Skeletal muscle tissue (tissue), 4 donors: ENCODE measurements around the gene NXN. TPM values are rescaled to one million over a fixed set of nuclear protein-coding genes. Genes with fewer than 3 reads are reported as not detected.
A peak's percentile ranks its signal among the peaks of the same experiment; 100 is the strongest.

Experiments
- H3K27ac ChIP-seq: one replicate; pipeline ENCODE4 v1.7.0; 2013; ENCODE audit warnings: mild to moderate bottlenecking, low read depth, low read length, inconsistent platforms
- H3K27me3 ChIP-seq, 3 donors: one replicate each; pipeline ENCODE4 v1.7.0; 2013; ENCODE audit warnings: low read length in 3 of 3; ENCODE audit not compliant: control insufficient read depth in 3 of 3, insufficient read depth in 3 of 3
- H3K36me3 ChIP-seq, 3 donors: one replicate each; pipeline ENCODE4 v1.7.0; 2013; ENCODE audit warnings: low read length in 3 of 3; ENCODE audit not compliant: control insufficient read depth in 3 of 3, insufficient read depth in 3 of 3
- H3K4me1 ChIP-seq, 3 donors: one replicate each; pipeline ENCODE4 v1.7.0; 2013; ENCODE audit warnings: low read length in 3 of 3, mild to moderate bottlenecking in 3 of 3; ENCODE audit not compliant: control insufficient read depth in 3 of 3, insufficient read depth in 3 of 3
- H3K4me3 ChIP-seq, 3 donors: one replicate each; pipeline ENCODE4 v1.7.0; 2013; ENCODE audit warnings: low read length in 3 of 3
- H3K9ac ChIP-seq, 3 donors: one replicate each; pipeline ENCODE4 v1.7.0; 2013; ENCODE audit warnings: low read length in 3 of 3, mild to moderate bottlenecking in 3 of 3, moderate library complexity in 2 of 3, low read depth in 1 of 3
- H3K9me3 ChIP-seq, 3 donors: one replicate each; pipeline ENCODE4 v1.7.0; 2013; ENCODE audit warnings: low read length in 3 of 3; ENCODE audit not compliant: control insufficient read depth in 3 of 3
- total RNA-seq: library from RNA; depleted of rRNA; stranded (reverse); fragments of >200 nt; gene quantifications from one replicate; pipeline ENCODE4 v1.2.3, GENCODE V29; 2014
- donor health status: Osteomylitis.

Gene NXN
- total RNA-seq, 1 donor from 2014 or later, result 33.9 TPM

- H3K4me1 ChIP-seq, result peaks cover 53 to 70% (median 56%) of the 10 kb centered on the region in 3 donors
- H3K9ac ChIP-seq, result peak overlapping the region in 2 of 3 donors; percentile 14 to 33
- H3K4me3 ChIP-seq, result no peak overlapping the region
- peak overlapping the region; percentile 52 for H3K27ac ChIP-seq
- no peaks in the 10 kb centered on the region for H3K27me3 ChIP-seq
- peaks cover 33 to 40% (median 39%) of the 10 kb centered on the region in 3 donors for H3K36me3 ChIP-seq
- no peaks in the 10 kb centered on the region for H3K9me3 ChIP-seq
Measured at GRCh38 chr17:1007310-1008007, 27.9 kb upstream of the NXN start.

DNA sequence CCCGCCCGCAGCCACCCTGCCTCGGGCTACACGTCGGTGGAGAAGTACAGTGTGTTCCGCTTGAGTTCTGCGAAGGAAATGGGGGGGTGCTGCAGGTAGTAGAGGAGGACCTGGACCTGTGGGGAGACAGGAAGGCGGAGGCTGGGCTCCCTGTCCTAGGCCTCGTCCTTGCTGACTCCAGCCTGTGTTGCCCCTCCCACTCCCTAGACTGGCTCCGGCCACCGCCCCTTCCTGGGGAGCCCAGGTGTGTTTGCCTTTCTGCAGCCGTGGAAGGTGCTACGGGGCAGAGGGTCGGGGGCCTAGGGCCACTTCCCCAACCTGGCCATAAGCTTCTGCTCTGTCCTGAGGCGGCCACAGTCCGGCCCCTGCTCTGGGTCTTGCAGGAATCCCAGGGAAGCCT is 26.5 kb upstream of the NXN start:
- H3K36me3 ChIP-seq, result peaks cover 36 to 46% (median 42%) of the 10 kb centered on the region in 3 donors
- no peaks in the 10 kb centered on the region for H3K27me3 ChIP-seq
- H3K4me3 ChIP-seq, result peak overlapping the region in 2 of 3 donors; percentile 15 to 63
- H3K9me3 ChIP-seq, result no peaks in the 10 kb centered on the region
- H3K4me1 ChIP-seq, result peaks cover 67 to 84% (median 70%) of the 10 kb centered on the region in 3 donors
- H3K27ac ChIP-seq, result peak overlapping the region; percentile 30
- H3K9ac ChIP-seq, result peak overlapping the region; percentile 53 to 74 (median 74)

DNA sequence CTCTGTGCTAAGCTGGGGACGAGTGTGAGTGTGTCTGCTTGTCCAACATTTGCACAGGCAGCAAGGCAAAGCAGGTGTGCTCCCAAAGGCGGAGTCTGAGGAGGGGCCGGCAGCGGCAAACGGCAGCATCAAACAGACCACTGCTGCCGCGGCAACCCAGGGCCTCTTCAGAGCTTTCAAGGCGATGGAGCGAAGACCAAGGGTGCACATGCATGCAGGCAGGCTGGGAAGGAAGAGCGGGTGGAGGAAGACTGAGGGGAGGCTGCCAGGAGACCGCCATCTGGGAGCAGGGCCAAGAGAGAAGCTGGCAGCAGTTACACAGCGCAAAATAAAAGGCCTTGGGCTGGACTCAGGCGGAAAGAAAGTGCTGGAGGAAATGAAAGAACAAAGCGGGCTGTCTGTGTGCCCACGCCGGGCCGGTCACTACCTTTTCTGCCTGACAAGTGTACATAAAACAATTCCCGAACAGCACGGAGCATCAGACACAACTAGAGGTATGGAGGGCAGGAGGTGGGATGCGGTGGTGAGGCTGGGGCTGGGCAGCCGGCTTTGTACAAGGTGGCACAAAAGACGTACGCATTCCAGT is 25.9 kb upstream of the NXN start:
- peak overlapping the region; percentile 30 for H3K27ac ChIP-seq
- H3K9ac ChIP-seq, result peak overlapping the region; percentile 53 to 74 (median 74)
- H3K4me3 ChIP-seq, result peak overlapping the region; percentile 15 to 63 (median 43)
- H3K4me1 ChIP-seq, result peaks cover 73 to 90% (median 76%) of the 10 kb centered on the region in 3 donors
- no peaks in the 10 kb centered on the region for H3K27me3 ChIP-seq
- no peaks in the 10 kb centered on the region for H3K9me3 ChIP-seq
- H3K36me3 ChIP-seq, result peaks cover 39 to 49% (median 40%) of the 10 kb centered on the region in 3 donors

DNA sequence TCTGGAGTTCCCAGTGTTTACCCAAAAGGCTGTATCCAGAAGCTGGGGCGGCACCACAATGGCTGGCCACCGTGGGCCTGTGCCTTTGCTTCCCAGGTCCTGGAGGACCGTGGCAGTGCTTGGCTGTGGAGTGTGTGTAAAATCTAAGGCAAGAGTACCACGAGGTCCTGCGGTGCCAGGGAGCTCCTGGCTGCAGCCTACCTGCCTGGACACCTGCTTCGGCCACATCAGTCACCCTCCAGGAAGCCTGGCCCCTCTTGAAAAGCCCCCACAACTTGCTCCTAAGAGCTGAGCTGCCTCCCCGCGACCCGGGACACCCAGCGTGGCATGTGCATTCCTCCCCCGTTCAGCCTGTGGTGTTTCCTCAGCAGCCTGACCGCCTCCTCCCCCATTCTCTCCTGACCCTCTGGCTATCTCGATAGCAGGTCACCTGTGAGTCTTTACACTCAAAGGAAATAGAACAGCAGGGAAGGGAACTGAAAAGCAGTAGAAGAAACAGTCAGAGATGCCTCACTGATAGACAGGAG is 25.3 kb upstream of the NXN start:
- peak overlapping the region; percentile 0 for H3K27ac ChIP-seq

GRCh38 chr17:1003972-1004768 is 24.6 kb upstream of the NXN start:
- H3K27ac ChIP-seq, result peak overlapping the region; percentile 0
- H3K4me1 ChIP-seq, result peaks cover 81 to 90% (median 86%) of the 10 kb centered on the region in 3 donors
- no peak overlapping the region for H3K4me3 ChIP-seq
- peaks cover 36 to 50% (median 39%) of the 10 kb centered on the region in 3 donors for H3K36me3 ChIP-seq
- peak overlapping the region in 2 of 3 donors; percentile 21 to 62 for H3K9ac ChIP-seq
- H3K9me3 ChIP-seq, result no peaks in the 10 kb centered on the region
- H3K27me3 ChIP-seq, result no peaks in the 10 kb centered on the region

More for the DNA sequence above, 25.3 kb upstream of the NXN start:
- Histone ChIP-seq H3K9me3 (no peaks in the 10 kb centered on the region), H3K9ac (peak overlapping the region in 1 of 3 donors; percentile 74), H3K4me3 (peak overlapping the region in 1 of 3 donors; percentile 63), H3K4me1 (peaks cover 77 to 89% (median 79%) of the 10 kb centered on the region in 3 donors), H3K27me3 (no peaks in the 10 kb centered on the region), H3K36me3 (peaks cover 33 to 47% (median 37%) of the 10 kb centered on the region in 3 donors)

DNA sequence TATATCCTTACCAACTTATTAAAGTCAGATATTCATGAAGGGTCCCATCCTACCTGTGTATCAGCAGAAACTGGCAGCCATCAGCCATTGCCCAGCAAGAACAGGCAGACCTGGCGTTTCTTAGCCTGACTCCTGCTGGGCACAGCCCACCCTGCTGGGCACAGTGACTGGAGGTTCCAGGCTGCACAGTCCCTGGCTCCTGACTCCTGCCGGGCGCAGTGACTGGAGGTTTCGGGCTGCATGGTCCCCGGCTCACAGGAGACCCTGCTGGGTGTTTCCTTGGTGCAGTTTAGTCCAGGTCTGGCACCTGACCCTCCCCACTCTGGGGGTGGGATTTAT is 24.0 kb upstream of the NXN start:
- H3K9ac ChIP-seq, result peak overlapping the region in 2 of 3 donors; percentile 21 to 62
- H3K4me1 ChIP-seq, result peaks cover 86 to 90% (median 86%) of the 10 kb centered on the region in 3 donors
- H3K4me3 ChIP-seq, result no peak overlapping the region
- H3K36me3 ChIP-seq, result peaks cover 37 to 46% (median 41%) of the 10 kb centered on the region in 3 donors
- no peaks in the 10 kb centered on the region for H3K27me3 ChIP-seq
- peak overlapping the region; percentile 90 for H3K27ac ChIP-seq
- no peaks in the 10 kb centered on the region for H3K9me3 ChIP-seq

- H3K36me3 ChIP-seq, result peaks cover 38 to 46% (median 39%) of the 10 kb centered on the region in 3 donors
- peak overlapping the region in 1 of 3 donors; percentile 9 for H3K9ac ChIP-seq
- H3K4me3 ChIP-seq, result no peak overlapping the region
- H3K4me1 ChIP-seq, result peaks cover 88 to 91% (median 89%) of the 10 kb centered on the region in 3 donors
- peak overlapping the region; percentile 90 for H3K27ac ChIP-seq
- H3K27me3 ChIP-seq, result no peaks in the 10 kb centered on the region
- no peaks in the 10 kb centered on the region for H3K9me3 ChIP-seq
Measured at GRCh38 chr17:1002771-1003555, 23.4 kb upstream of the NXN start.

GRCh38 chr17:1002412-1002753 is 22.8 kb upstream of the NXN start:
- Histone ChIP-seq H3K9me3 (no peaks in the 10 kb centered on the region), H3K27ac (peak overlapping the region; percentile 90), H3K27me3 (no peaks in the 10 kb centered on the region), H3K4me3 (no peak overlapping the region), H3K9ac (peak overlapping the region; percentile 9 to 57 (median 11)), H3K4me1 (peaks cover 87 to 91% (median 89%) of the 10 kb centered on the region in 3 donors), H3K36me3 (peaks cover 34 to 46% (median 38%) of the 10 kb centered on the region in 3 donors)
